Fibroblast of lung (primary cell): Measurements from ENCODE around the gene PPP1R2.
"Not testable (repeated sequence)": the region's sequence is repeated elsewhere in the genome, so short reads cannot be mapped to it uniquely, and the experiment has no call there.

Experiments used
- CTCF ChIP-seq, 2 donors: IDR thresholded peaks in 1 of 2; conservative IDR thresholded peaks in 1 of 2; 1 replicate in 1 of 2; 2 replicates in 1 of 2; pipeline ENCODE4 v1.5.1; 2011 to 2012; ENCODE audit warnings: low read length in 2 of 2, control low read depth in 1 of 2, inconsistent platforms in 1 of 2, low read depth in 1 of 2, mild to moderate bottlenecking in 1 of 2
- EZH2 ChIP-seq: IDR thresholded peaks from 2 replicates; pipeline ENCODE4 v1.5.1; 2012; ENCODE audit warnings: low read length, control low read depth, mild to moderate bottlenecking; ENCODE audit errors: missing control alignments

- not testable (repeated sequence) for TF ChIP-seq CTCF (conservative IDR thresholded peaks at IDR 0.05 in 1 of 2, IDR thresholded peaks at IDR 0.05 in 1 of 2; ENCODE audit: low read depth in 1 of 2, low read length in 2 of 2); EZH2
Observed at GRCh38 chr3:195590381-195590780, 47.3 kb upstream of the PPP1R2 start.
